Panc1 (cell line): Measurements from ENCODE around the gene NACA2.
"Not testable (repeated sequence)": the region's sequence is repeated elsewhere in the genome, so short reads cannot be mapped to it uniquely, and the experiment has no call there.

Experiments
- POLR2AphosphoS5 ChIP-seq: IDR thresholded peaks from 2 replicates; pipeline ENCODE4 v1.6.1; 2012; ENCODE audit warnings: mild to moderate bottlenecking, low read depth, low read length, moderate library complexity
- REST ChIP-seq, 2 experiments: IDR thresholded peaks; 2 replicates each; pipeline ENCODE4 v1.6.1; 2011 to 2012; ENCODE audit warnings: low read depth in 2 of 2, control low read depth in 1 of 2, low read length in 1 of 2, mild to moderate bottlenecking in 1 of 2, moderate library complexity in 1 of 2; ENCODE audit not compliant: insufficient read depth in 1 of 2
- SIN3A ChIP-seq: IDR thresholded peaks from 2 replicates; pipeline ENCODE4 v1.6.1; 2012; ENCODE audit warnings: low read depth, mild to moderate bottlenecking, low read length, moderate library complexity, borderline replicate concordance; ENCODE audit not compliant: insufficient read depth

GRCh38 chr17:61565850-61566249, 25.2 kb downstream of the NACA2 start:
- TF ChIP-seq REST (IDR thresholded peaks at IDR 0.05; ENCODE audit: insufficient read depth in 1 of 2, low read depth in 2 of 2, low read length in 1 of 2); POLR2AphosphoS5; SIN3A: not testable (repeated sequence)
